Hair follicle dermal papilla cell (primary cell): ENCODE measurements around the gene GPR18. TPM values are rescaled to one million over a fixed set of nuclear protein-coding genes. Genes with fewer than 3 reads are reported as not detected.

Source experiments
- small RNA-seq: library from RNA; depleted of rRNA; stranded (forward); fragments of <200 nt; gene quantifications from one replicate; pipeline ENCODE3, GENCODE V24; 2012
- total RNA-seq: library from RNA; depleted of rRNA; stranded (reverse); fragments of >200 nt; gene quantifications from 2 replicates; pipeline ENCODE4 v1.2.3, GENCODE V29; 2012

Gene GPR18, protein sequence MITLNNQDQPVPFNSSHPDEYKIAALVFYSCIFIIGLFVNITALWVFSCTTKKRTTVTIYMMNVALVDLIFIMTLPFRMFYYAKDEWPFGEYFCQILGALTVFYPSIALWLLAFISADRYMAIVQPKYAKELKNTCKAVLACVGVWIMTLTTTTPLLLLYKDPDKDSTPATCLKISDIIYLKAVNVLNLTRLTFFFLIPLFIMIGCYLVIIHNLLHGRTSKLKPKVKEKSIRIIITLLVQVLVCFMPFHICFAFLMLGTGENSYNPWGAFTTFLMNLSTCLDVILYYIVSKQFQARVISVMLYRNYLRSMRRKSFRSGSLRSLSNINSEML
- not detected in 2 replicates for total RNA-seq

DNA sequence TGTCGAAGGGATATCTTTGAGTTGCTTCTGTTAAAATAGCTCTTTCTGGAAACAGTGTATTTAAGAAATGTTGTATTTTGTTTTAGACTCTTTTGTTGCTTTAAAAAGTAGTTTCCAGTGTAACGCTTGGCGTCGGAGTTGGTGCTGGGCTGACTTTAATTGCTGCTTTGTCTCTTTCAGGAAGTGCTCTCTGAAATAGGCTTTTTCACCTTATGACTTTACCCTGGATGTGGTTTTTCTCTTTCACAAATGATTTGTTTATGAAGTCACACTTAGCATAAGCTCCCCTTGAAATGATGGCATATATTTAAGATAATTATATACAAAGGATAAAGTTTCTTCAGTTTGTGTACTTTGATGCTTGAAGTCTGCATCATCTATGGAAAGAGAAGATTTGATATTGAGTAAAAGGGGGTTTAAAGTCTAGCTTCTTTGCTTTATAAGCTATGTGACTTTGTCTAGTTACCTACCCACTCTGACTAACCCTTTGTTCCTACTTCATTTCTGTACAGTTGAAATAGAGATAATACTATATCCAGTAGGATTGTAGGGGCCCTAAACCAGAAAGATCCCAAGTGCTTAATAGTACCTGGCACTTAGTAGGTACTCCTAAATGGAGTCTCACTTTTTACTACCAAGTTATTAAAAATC is at the start of gene GPR18:
TSS of gene GPR18 (minus strand) at position 170 of the 651 bp plus-strand sequence. CDS start 2,507 bp downstream, outside the sequence.

DNA sequence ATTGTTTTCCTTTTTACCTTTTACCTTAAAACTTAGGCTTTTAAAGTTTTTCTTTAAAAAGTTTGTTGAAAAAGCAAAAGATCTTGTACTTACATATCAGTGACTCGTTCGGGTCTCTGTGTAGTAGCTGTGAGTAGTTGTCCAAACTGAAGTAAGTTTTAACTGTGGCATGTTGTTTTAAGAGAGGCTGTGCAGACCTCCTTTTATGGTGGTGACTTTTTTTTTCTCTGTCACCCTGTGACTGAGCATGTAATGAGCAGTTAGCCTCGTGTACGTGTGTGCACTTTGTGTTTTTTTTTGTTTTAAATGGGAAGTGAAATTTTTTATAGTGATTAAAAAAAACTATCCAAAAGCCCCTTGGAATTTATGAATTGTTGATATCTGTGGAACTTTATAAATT is 49.1 kb upstream of the GPR18 start, which contains the start of gene GPR183:
TSS of gene GPR183 (minus strand) at position 153 of the 400 bp plus-strand sequence. CDS start 11,254 bp downstream, outside the sequence.

Small RNA genes lying within 50 kb of the gene (small RNA-seq; reads per million reads assigned to genes)
- gene RN7SKP9 = 2.1 reads per million, percentile 49 among the genes with 10 or more reads in this experiment

Other genes with a start within 250 kb of the GPR18 start
- gene UBAC2, start 57.5 kb downstream of the GPR18 start, total RNA-seq = 42.6 and 46.9 TPM in 2 replicates
- 0.97 and 1.2 TPM in 2 replicates for gene GPR183, start 49.0 kb upstream of the GPR18 start, total RNA-seq
- gene TM9SF2, start 243.1 kb upstream of the GPR18 start, total RNA-seq = 142 and 146 TPM in 2 replicates